ENCODE measurements around the gene MCCC2. TPM values are rescaled to one million over a fixed set of nuclear protein-coding genes. Genes with fewer than 3 reads are reported as not detected.
A peak's percentile ranks its signal among the peaks of the same experiment; 100 is the strongest.

The MCCC2 gene
- total and polyA plus RNA-seq, 7 experiments from 2014 or later: 21.5 to 41.0 (median 24.1) TPM

DNA sequence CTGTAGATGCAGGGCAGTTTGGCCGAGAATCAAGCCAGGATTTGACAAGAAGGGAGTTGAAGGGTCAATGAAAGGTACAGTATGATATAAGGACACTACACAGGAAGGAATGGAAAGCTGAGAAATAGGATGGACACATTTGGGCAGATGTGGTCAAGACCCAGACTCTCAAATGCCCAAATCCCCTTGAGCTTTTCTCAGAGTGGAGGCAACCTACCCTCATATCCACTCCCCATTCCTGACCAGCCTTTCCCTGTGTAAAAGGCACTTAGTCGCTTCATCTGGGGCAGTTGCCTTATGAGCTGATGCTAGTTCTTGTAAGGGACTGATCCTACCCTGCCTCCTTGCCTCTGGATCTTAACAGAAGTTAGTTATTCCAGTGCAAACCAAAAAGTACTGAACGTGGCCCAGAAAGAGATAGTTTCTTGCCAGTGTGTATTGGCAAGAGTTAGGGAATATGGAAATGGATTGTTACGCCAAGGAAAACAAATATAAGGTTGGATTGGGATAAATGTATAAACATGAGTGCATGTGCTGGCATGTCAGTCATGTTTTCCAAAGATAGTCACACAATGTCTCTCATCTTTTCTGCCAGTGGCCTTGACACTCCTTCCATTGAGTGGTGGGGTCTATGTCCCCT lies 4.1 kb upstream of the MCCC2 start:
- Histone ChIP-seq H3K9me3 (ENCODE audit: control insufficient read depth in 2 of 3, low read length in 3 of 3) (no peaks in the 10 kb centered on the region), H3K36me3 (ENCODE audit: control insufficient read depth in 2 of 3, insufficient read depth in 3 of 3, low read length in 3 of 3) (peaks cover 0 to 6% (median 0%) of the 10 kb centered on the region in 3 experiments), H3K4me1 (ENCODE audit: control insufficient read depth in 2 of 2, insufficient read depth in 2 of 2, low read length in 2 of 2) (peaks cover 4 to 12% of the 10 kb centered on the region in 2 donors), H3K27me3 (ENCODE audit: control insufficient read depth in 2 of 2, insufficient read depth in 2 of 2, low read length in 2 of 2) (no peaks in the 10 kb centered on the region), H3K4me3 (ENCODE audit: low read length) (no peak overlapping the region), H3K27ac (ENCODE audit: low read depth, low read length) (no peak overlapping the region)
- no peak overlapping the region for H3K27ac Mint-ChIP-seq
- CTCF ChIA-PET: no interaction called here
- H3K9me3 Mint-ChIP-seq: peaks cover 0 to 2% (median 0%) of the 10 kb centered on the region in 11 donors
- ATAC-seq (no peak), DNase-seq (no peak)
- intact Hi-C loops (cut with micrococcal nuclease): loop anchor here in 1 of 2 donors (10.0 kb wide), 1 partner anchor 1982 kb away; the partner anchor contains the start of genes ANKRA2 and UTP15
- no peak overlapping the region for H3K4me3 Mint-ChIP-seq
- H3K4me1 Mint-ChIP-seq: peaks cover under 1 to 17% (median 7%) of the 10 kb centered on the region in 7 donors
- POLR2A ChIA-PET: interaction anchor here (0.9 kb wide), 1 partner anchor 17 kb away, joined by 4 read pairs; no protein-coding TSS in a partner anchor
- no peaks in the 10 kb centered on the region for H3K27me3 Mint-ChIP-seq
- peaks cover 3 to 8% (median 3%) of the 10 kb centered on the region in 5 donors for H3K36me3 Mint-ChIP-seq

DNA sequence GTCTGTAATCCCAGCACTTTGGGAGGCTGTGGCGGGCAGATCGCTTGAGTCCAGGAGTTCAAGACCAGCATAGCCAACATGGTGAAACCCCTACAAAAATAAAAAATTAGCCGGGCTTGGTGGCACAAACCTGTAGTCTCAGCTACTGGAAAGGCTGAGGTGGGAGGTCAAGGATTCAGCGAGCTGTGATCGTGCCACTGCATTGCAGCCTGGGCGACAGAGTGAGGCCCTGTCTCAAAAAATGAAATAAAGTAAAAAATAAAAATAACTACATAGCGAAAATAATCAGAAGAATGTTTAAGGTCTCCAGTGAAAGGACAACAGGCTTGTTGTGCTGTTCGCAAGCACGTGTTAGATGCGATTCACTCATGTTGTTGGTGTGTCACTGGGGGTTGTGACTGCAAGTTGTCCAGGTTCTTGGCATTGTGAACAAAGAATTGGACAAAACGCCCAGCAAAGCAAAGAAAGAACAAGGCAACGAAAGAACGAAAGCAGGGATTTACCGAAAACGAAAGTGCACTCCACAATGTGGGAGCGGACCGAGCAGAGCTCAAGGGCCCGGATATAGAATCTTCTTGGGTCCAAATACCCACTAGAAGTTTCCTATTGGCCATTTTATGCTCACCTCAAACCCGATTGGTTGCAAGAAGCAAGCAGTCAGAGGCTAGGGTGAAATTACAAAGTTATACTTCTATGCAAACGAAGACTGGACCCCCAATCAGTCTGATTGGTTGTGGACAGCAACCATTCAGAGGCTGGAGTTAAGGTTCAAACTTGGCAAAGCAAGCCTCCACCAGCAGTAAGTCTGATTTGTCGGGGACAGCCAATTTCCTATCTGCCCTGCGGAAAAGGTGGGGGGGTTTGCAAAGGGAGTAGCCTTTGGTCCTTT lies 844 bp upstream of the MCCC2 start:
- Histone ChIP-seq H3K4me3 (ENCODE audit: low read length) (peak overlapping the region; percentile 98), H3K36me3 (ENCODE audit: control insufficient read depth in 2 of 3, insufficient read depth in 3 of 3, low read length in 3 of 3) (peaks cover 0 to 3% (median 0%) of the 10 kb centered on the region in 3 experiments), H3K27me3 (ENCODE audit: control insufficient read depth in 2 of 2, insufficient read depth in 2 of 2, low read length in 2 of 2) (no peaks in the 10 kb centered on the region), H3K27ac (ENCODE audit: low read depth, low read length) (peak overlapping the region; percentile 87), H3K9me3 (ENCODE audit: control insufficient read depth in 2 of 3, low read length in 3 of 3) (no peaks in the 10 kb centered on the region), H3K4me1 (ENCODE audit: control insufficient read depth in 2 of 2, insufficient read depth in 2 of 2, low read length in 2 of 2) (peaks cover 16 to 34% of the 10 kb centered on the region in 2 donors)
- H3K27me3 Mint-ChIP-seq: no peaks in the 10 kb centered on the region
- intact Hi-C loops (cut with micrococcal nuclease): loop anchor here (5.0 to 10.0 kb wide), 3 partner anchors 721 to 1979 kb away; partner anchors contain the start of genes MRPS27 (in 2 of the 2), PTCD2 (in 2 of the 2), ANKRA2 (in 1 of the 2) and UTP15 (in 1 of the 2)
- ChIA-PET CTCF (interaction anchor here (0.6 kb wide), 1 partner anchor 9 kb away, joined by 4 read pairs; no protein-coding TSS in a partner anchor), POLR2A (interaction anchor here (0.7 to 2.2 kb wide), 2 partner anchors 15 to 37 kb away, joined by 3 to 10 read pairs; no protein-coding TSS in a partner anchor)
- peak overlapping the region; percentile 85 to 99 (median 97) for H3K27ac Mint-ChIP-seq
- peaks cover 0 to 17% (median 4%) of the 10 kb centered on the region in 5 donors for H3K36me3 Mint-ChIP-seq
- peaks cover 26 to 49% (median 36%) of the 10 kb centered on the region in 7 donors for H3K4me1 Mint-ChIP-seq
- peaks cover 0 to 2% (median 0%) of the 10 kb centered on the region in 11 donors for H3K9me3 Mint-ChIP-seq
- no peak for DNase-seq
- peak; percentile 0 for ATAC-seq
- peak overlapping the region; percentile 87 to 99 (median 94) for H3K4me3 Mint-ChIP-seq

DNA sequence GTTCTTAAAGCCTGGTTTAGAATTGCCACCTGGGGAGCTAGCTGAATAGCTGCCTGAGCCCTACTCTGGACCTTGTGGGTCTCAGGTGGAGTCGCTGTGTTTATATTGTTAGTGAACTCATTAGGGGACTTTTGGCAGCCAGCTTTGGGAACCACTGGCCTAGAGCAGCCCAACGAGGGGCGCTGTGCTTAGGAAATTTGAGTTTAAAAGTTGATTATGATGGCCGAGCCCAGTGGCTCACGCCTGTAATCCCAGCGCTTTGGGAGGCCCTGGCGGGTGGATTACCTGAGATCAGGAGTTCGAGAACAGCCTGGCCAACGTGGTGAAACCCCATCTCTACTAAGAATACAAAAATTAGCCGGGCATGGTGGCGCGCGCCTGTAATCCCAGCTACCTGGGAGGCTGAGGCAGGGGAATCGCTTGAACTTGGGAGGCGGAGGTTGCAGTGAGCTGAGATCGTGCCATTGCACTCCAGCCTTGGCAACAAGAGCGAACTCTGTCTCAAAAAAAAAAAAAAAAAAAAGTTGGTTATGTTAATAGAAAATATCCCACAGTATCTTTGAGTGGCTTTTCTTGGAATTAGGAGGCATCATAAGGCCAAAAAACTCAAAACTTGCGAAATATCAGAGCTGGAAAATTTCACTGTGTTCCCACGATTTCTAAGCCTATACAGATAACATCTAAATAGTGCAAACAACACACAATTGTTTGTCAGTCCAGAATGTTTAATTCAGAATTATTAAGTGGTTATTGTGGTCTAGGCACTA lies 809 bp downstream of the MCCC2 start:
- Mint-ChIP-seq H3K36me3 (peaks cover 0 to 20% (median 9%) of the 10 kb centered on the region in 5 donors), H3K4me3 (peak overlapping the region; percentile 87 to 99 (median 94)), H3K27me3 (no peaks in the 10 kb centered on the region), H3K4me1 (peaks cover 30 to 54% (median 41%) of the 10 kb centered on the region in 7 donors), H3K9me3 (peaks cover 0 to 3% (median 0%) of the 10 kb centered on the region in 11 donors), H3K27ac (peak overlapping the region; percentile 85 to 99 (median 94))
- DNase-seq (no peak), ATAC-seq (no peak)
- H3K36me3 ChIP-seq (ENCODE audit: control insufficient read depth in 2 of 3, insufficient read depth in 3 of 3, low read length in 3 of 3): peaks cover 0 to 3% (median 0%) of the 10 kb centered on the region in 3 experiments
- H3K9me3 ChIP-seq (ENCODE audit: control insufficient read depth in 2 of 3, low read length in 3 of 3): no peaks in the 10 kb centered on the region
- intact Hi-C loops (cut with micrococcal nuclease): loop anchor here (1.0 to 10.0 kb wide), 5 partner anchors 13 to 1977 kb away; partner anchors contain the start of genes BDP1 (in 2 of the 2), MRPS27 (in 2 of the 2), PTCD2 (in 2 of the 2) and ANKRA2 (in 1 of the 2)
- peak overlapping the region; percentile 98 for H3K4me3 ChIP-seq (ENCODE audit: low read length)
- peaks cover 16 to 34% of the 10 kb centered on the region in 2 donors for H3K4me1 ChIP-seq (ENCODE audit: control insufficient read depth in 2 of 2, insufficient read depth in 2 of 2, low read length in 2 of 2)
- peak overlapping the region; percentile 87 for H3K27ac ChIP-seq (ENCODE audit: low read depth, low read length)
- POLR2A ChIA-PET: interaction anchor here (0.6 to 2.2 kb wide), 4 partner anchors 8 to 132 kb away, joined by 3 to 10 read pairs (median 3); partner anchors contain the start of gene BDP1
- H3K27me3 ChIP-seq (ENCODE audit: control insufficient read depth in 2 of 2, insufficient read depth in 2 of 2, low read length in 2 of 2): no peaks in the 10 kb centered on the region
- CTCF ChIA-PET: no interaction called here

DNA sequence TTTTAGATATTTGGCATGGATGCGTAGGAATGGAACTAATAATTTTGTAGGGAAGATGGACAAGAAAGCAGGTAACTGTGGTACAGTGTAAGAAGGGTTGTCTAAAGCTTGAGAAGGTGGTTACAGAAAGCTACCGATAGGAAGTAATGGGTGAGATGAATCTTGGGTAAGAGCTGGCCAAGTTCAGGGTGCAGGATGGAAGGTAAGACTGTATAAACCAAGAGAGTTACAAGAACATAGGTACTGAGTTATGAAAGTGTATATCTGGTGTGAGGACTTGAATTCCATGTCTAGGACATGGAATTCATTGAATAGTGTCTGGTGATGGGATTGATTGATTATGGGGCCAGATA lies 1.4 kb downstream of the MCCC2 start:
- intact Hi-C loops (cut with micrococcal nuclease): loop anchor here (5.0 to 10.0 kb wide), 3 partner anchors 719 to 1976 kb away; partner anchors contain the start of genes MRPS27 (in 2 of the 2), PTCD2 (in 2 of the 2), ANKRA2 (in 1 of the 2) and UTP15 (in 1 of the 2)
- Mint-ChIP-seq H3K4me1 (peaks cover 30 to 54% (median 41%) of the 10 kb centered on the region in 7 donors), H3K36me3 (peaks cover 0 to 20% (median 9%) of the 10 kb centered on the region in 5 donors), H3K27ac (peak overlapping the region in 7 of 9 donors; percentile 2 to 49 (median 24)), H3K27me3 (no peaks in the 10 kb centered on the region), H3K4me3 (peak overlapping the region; percentile 49 to 99 (median 81)), H3K9me3 (peaks cover 0 to 3% (median 0%) of the 10 kb centered on the region in 11 donors)
- H3K36me3 ChIP-seq (ENCODE audit: control insufficient read depth in 2 of 3, insufficient read depth in 3 of 3, low read length in 3 of 3): peaks cover 0 to 3% (median 0%) of the 10 kb centered on the region in 3 experiments
- POLR2A ChIA-PET: no interaction called here
- peak overlapping the region; percentile 98 for H3K4me3 ChIP-seq (ENCODE audit: low read length)
- no peak overlapping the region for H3K27ac ChIP-seq (ENCODE audit: low read depth, low read length)
- peaks cover 16 to 34% of the 10 kb centered on the region in 2 donors for H3K4me1 ChIP-seq (ENCODE audit: control insufficient read depth in 2 of 2, insufficient read depth in 2 of 2, low read length in 2 of 2)
- DNase-seq (no peak), ATAC-seq (no peak)
- H3K9me3 ChIP-seq (ENCODE audit: control insufficient read depth in 2 of 3, low read length in 3 of 3): no peaks in the 10 kb centered on the region
- no peaks in the 10 kb centered on the region for H3K27me3 ChIP-seq (ENCODE audit: control insufficient read depth in 2 of 2, insufficient read depth in 2 of 2, low read length in 2 of 2)
- CTCF ChIA-PET: no interaction called here

DNA sequence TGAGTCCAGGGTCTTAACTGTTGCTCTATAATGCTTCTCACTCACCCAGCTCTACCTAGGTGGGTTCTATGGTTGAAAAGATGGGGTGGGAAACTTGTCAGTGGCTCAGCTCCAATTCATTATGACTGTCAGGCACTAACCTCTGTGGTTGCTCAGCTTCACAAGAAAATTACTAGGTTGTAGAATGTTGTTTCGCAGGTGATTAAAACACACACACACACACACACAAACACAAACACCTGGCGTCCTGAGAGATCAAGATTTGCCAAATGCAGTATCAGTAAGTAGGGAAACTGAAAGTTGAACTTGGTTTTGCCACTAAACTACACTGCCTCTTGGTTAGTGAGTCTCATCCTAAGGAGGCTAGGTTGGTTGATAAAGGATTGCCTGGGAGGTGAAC lies 2.8 kb downstream of the MCCC2 start:
- Histone ChIP-seq H3K27me3 (ENCODE audit: control insufficient read depth in 2 of 2, insufficient read depth in 2 of 2, low read length in 2 of 2) (no peaks in the 10 kb centered on the region), H3K4me1 (ENCODE audit: control insufficient read depth in 2 of 2, insufficient read depth in 2 of 2, low read length in 2 of 2) (peaks cover 16 to 34% of the 10 kb centered on the region in 2 donors), H3K4me3 (ENCODE audit: low read length) (no peak overlapping the region), H3K36me3 (ENCODE audit: control insufficient read depth in 2 of 3, insufficient read depth in 3 of 3, low read length in 3 of 3) (peaks cover 0 to 3% (median 0%) of the 10 kb centered on the region in 3 experiments), H3K27ac (ENCODE audit: low read depth, low read length) (no peak overlapping the region), H3K9me3 (ENCODE audit: control insufficient read depth in 2 of 3, low read length in 3 of 3) (no peaks in the 10 kb centered on the region)
- Mint-ChIP-seq H3K27ac (no peak overlapping the region), H3K9me3 (peaks cover 0 to 3% (median 0%) of the 10 kb centered on the region in 11 donors), H3K4me1 (peaks cover 30 to 54% (median 41%) of the 10 kb centered on the region in 7 donors), H3K27me3 (no peaks in the 10 kb centered on the region), H3K36me3 (peaks cover 0 to 17% (median 9%) of the 10 kb centered on the region in 5 donors), H3K4me3 (peak overlapping the region in 9 of 10 donors; percentile 29 to 99 (median 69))
- no peak for ATAC-seq
- ChIA-PET POLR2A (no interaction called here), CTCF (no interaction called here)
- intact Hi-C loops (cut with micrococcal nuclease): loop anchor here (5.0 to 10.0 kb wide), 3 partner anchors 717 to 1975 kb away; partner anchors contain the start of genes MRPS27 (in 2 of the 2), PTCD2 (in 2 of the 2), ANKRA2 (in 1 of the 2) and UTP15 (in 1 of the 2)
- DNase-seq: no peak

Data from naive thymus-derived CD4-positive, alpha-beta T cell (primary cell).